ENCODE data around the gene IRF5.

- TF ChIP-seq, protein P1, sequence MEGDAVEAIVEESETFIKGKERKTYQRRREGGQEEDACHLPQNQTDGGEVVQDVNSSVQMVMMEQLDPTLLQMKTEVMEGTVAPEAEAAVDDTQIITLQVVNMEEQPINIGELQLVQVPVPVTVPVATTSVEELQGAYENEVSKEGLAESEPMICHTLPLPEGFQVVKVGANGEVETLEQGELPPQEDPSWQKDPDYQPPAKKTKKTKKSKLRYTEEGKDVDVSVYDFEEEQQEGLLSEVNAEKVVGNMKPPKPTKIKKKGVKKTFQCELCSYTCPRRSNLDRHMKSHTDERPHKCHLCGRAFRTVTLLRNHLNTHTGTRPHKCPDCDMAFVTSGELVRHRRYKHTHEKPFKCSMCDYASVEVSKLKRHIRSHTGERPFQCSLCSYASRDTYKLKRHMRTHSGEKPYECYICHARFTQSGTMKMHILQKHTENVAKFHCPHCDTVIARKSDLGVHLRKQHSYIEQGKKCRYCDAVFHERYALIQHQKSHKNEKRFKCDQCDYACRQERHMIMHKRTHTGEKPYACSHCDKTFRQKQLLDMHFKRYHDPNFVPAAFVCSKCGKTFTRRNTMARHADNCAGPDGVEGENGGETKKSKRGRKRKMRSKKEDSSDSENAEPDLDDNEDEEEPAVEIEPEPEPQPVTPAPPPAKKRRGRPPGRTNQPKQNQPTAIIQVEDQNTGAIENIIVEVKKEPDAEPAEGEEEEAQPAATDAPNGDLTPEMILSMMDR (conservative IDR thresholded peaks at IDR 0.05; ENCODE audit: low read length) = no peak
- no peak for TF ChIP-seq EZH2phosphoT487 (IDR thresholded peaks at IDR 0.05; ENCODE audit: borderline replicate concordance)
Measured at GRCh38 chr7:128911423-128912031, 26.2 kb upstream of the IRF5 start.
